ENCODE results near the gene TMPRSS12. TPM values are rescaled to one million over a fixed set of nuclear protein-coding genes. Genes with fewer than 3 reads are reported as not detected.
"Not testable (repeated sequence)": the region's sequence is repeated elsewhere in the genome, so short reads cannot be mapped to it uniquely, and the experiment has no call there.

The TMPRSS12 gene
- not detected for total RNA-seq
- polyA plus RNA-seq, result not detected
- long read RNA-seq, donor 1, result 0 reads
- long read RNA-seq, donor 2, result 0 reads
- long read RNA-seq, donor 3, result 0 reads

DNA sequence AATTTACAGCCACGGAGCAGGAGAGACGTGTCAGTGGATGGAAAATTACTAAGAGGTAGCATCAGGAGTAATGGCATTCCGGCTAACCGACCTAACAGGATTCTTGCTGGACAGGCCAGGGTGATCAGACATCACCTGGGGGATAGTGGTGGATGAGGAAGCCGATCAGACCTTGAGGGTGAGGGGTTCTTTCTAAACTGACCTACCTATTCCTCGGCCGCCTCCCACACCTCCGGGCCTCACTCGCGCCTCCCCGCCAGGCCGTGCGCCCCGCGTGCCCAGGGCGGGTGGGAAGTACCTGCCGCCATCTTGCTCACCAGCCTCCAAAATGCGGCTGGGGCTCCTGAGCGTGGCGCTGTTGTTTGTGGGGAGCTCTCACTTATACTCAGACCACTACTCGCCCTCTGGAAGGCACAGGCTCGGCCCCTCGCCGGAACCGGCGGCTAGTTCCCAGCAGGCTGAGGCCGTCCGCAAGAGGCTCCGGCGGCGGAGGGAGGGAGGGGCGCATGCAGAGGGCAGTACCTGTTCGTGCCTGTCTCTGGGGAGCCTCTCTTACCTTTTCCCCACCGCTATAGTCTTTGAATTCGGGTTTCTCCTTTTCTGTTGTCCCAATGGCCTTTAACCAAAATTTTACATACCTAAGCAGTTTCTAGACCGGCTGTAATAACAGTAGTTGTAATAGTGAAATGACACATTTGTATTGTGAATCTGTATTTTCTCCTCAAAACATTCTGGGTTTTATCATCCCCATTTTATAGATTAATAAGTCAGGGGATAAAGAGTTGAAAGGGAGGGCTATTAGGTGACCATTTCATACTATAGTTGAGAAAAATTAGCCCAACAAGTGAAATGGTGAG, at the start of gene TMPRSS12:
Gene TMPRSS12, plus strand, starts transcription at position 290 of the 857 bp plus-strand sequence. Its CDS starts 39 bp downstream, at position 329.
- DNase-seq, result peak in 1 of 2 donors; percentile 16
- Histone ChIP-seq H3K4me1 (peaks cover 0 to 9% (median 0%) of the 10 kb centered on the region in 9 donors), H3K27ac (no peak within 1 kb of the TSS), H3K9me3 (peaks cover 0 to 11% (median 7%) of the 10 kb centered on the region in 11 donors), H3K36me3 (no peaks in the 10 kb centered on the region), H3K27me3 (peaks cover 0 to 16% (median 6%) of the 10 kb centered on the region in 7 donors), H3K4me3 (peak within 1 kb of the TSS in 8 of 10 donors; percentile 22 to 49 (median 36))
- intact Hi-C loops (cut with DNase I), result loop anchor here in 1 of 10 donors (10.0 kb wide), 1 partner anchor 122 kb away; no protein-coding TSS in a partner anchor
- peak in 6 of 8 donors; percentile 12 to 64 (median 44) for ATAC-seq
- 27 to 29% methylated on average over 36 of the region's 36 CpGs for WGBS, 2 donors
- TF ChIP-seq, protein P1, sequence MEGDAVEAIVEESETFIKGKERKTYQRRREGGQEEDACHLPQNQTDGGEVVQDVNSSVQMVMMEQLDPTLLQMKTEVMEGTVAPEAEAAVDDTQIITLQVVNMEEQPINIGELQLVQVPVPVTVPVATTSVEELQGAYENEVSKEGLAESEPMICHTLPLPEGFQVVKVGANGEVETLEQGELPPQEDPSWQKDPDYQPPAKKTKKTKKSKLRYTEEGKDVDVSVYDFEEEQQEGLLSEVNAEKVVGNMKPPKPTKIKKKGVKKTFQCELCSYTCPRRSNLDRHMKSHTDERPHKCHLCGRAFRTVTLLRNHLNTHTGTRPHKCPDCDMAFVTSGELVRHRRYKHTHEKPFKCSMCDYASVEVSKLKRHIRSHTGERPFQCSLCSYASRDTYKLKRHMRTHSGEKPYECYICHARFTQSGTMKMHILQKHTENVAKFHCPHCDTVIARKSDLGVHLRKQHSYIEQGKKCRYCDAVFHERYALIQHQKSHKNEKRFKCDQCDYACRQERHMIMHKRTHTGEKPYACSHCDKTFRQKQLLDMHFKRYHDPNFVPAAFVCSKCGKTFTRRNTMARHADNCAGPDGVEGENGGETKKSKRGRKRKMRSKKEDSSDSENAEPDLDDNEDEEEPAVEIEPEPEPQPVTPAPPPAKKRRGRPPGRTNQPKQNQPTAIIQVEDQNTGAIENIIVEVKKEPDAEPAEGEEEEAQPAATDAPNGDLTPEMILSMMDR (IDR thresholded peaks at IDR 0.05), result peak in 1 of 9 donors; percentile 31

DNA sequence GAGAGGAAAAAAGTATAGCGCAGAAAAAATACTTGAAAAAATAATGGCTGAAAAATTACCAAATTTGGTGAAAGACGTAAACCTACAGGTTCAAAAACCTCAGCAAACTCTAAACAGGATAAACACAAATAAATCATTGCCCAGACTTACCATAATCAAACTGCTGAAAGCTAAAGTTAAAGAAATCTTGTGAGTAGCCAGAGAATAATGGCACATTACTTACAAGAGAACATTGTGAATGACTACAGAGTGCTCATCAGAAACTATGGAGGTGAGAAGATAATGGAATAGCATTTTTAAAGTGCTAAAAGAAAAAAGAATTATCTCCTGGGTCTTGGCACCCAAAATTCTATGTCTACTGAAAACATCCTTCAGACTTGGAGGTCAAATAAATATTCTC, 42.8 kb upstream of the TMPRSS12 start:
- TF ChIP-seq, protein P1 (IDR thresholded peaks at IDR 0.05), result no peak
- intact Hi-C loops (cut with DNase I), result no loop called here
- no peak for DNase-seq
- no peaks in the 10 kb centered on the region for H3K4me1 ChIP-seq
- H3K4me3 ChIP-seq, result no peak overlapping the region
- H3K9me3 ChIP-seq, result peaks cover 0 to 27% (median 9%) of the 10 kb centered on the region in 11 donors
- peaks cover 0 to 76% (median 41%) of the 10 kb centered on the region in 9 donors for H3K36me3 ChIP-seq
- no peak overlapping the region for H3K27ac ChIP-seq
- no peak for ATAC-seq
- 97 to 99% methylated on average over 2 of the region's 2 CpGs for WGBS, 2 donors
- no peaks in the 10 kb centered on the region for H3K27me3 ChIP-seq

DNA sequence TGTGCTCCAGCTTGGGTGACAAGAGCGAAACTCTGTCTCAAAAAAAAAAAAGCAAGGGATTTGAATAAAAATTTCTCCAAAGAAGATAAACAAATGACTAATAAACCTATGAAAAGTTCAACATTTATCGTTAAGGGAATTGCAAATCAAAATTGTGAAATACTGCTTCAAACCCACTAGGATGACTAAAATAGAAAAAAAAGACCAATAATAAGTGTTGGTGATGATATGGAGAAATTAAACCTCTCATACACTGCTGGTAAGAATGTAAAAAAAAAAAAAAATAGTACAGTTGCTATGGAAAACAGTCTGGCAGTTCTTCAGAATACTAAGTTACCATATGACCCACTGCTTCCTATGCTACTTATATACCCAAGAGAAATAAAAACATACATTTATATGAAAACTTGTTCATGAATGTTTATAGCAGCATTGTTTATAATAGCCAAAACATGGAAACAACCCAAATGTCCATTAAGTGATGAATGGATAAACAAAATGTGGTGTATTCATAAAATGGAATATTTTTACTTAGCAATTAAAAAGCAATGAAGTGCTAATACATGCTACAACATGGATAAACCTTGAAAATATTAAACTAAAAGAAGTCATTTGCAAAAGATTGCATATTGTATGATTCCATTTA, 39.4 kb upstream of the TMPRSS12 start:
- Histone ChIP-seq H3K9me3 (peaks cover 0 to 22% (median 9%) of the 10 kb centered on the region in 11 donors), H3K36me3 (peaks cover 0 to 59% (median 23%) of the 10 kb centered on the region in 9 donors), H3K4me3 (no peak overlapping the region), H3K4me1 (no peaks in the 10 kb centered on the region), H3K27me3 (no peaks in the 10 kb centered on the region), H3K27ac (no peak overlapping the region)
- WGBS, 2 donors, result 97 to 99% methylated on average over 2 of the region's 2 CpGs
- intact Hi-C loops (cut with DNase I), result no loop called here
- ATAC-seq, result no peak
- no peak for DNase-seq
- TF ChIP-seq, protein P1 (IDR thresholded peaks at IDR 0.05), result no peak

GRCh38 chr12:50806176-50806575, 36.5 kb upstream of the TMPRSS12 start:
- Histone ChIP-seq H3K36me3 (peaks cover 0 to 58% (median 18%) of the 10 kb centered on the region in 9 donors), H3K4me1 (no peaks in the 10 kb centered on the region)
- intact Hi-C loops (cut with DNase I), result no loop called here

DNA sequence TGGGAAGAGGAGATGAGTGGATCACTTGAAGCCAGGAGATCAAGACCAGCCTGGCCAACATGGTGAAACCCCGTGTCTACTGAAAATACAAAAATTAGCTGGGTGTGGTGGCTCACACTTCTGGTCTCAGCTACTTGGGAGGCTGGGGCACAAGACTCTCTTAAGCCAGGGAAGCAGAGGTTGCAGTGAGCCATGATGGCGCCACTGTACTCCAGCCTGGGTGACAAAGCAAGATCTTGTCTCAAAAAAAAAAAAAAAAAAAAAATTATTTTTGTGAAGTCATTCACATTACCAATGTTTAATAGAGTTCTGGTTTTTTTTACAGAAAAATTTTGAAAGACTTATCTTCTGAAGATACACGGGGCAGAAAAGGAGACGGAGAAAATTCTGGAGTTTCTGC, 33.6 kb upstream of the TMPRSS12 start:
- H3K9me3 ChIP-seq; H3K27ac ChIP-seq; H3K4me3 ChIP-seq; H3K4me1 ChIP-seq; intact Hi-C loops (cut with DNase I); H3K27me3 ChIP-seq; DNase-seq; ATAC-seq: not testable (repeated sequence)
- WGBS, 2 donors, result 95 to 98% methylated on average over 4 of the region's 4 CpGs
- H3K36me3 ChIP-seq, result peaks cover 0 to 73% (median 26%) of the 10 kb centered on the region in 9 donors

More at GRCh38 chr12:50806176-50806575, 36.5 kb upstream of the TMPRSS12 start:
- no peaks in the 10 kb centered on the region for H3K9me3 ChIP-seq
- WGBS, 2 donors, result 96% methylated on average over 4 of the region's 4 CpGs
- no peak overlapping the region for H3K27ac ChIP-seq
- ATAC-seq (no peak), DNase-seq (no peak)
- no peak overlapping the region for H3K4me3 ChIP-seq
- TF ChIP-seq, protein P1 (IDR thresholded peaks at IDR 0.05), result no peak
- no peaks in the 10 kb centered on the region for H3K27me3 ChIP-seq

DNA sequence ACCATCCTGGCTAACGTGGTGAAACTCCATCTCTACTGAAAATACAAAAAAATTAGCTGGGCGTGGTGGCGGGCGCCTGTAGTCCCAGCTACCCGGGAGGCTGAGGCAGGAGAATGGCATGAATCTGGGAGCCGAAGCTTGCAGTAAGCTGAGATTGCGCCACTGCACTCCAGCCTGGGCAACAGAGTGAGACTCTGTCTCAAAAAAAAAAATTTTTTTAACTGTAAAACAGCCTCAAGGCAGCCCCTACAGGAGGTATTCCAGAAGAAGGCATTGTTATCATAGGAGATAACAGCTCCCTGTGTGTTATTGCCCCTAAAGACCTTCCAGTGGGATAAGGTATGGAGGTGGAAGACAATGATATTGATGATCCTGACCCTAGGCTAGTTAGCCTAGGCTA, 27.8 kb upstream of the TMPRSS12 start:
- H3K27me3 ChIP-seq; H3K4me1 ChIP-seq; H3K4me3 ChIP-seq; ATAC-seq; intact Hi-C loops (cut with DNase I); DNase-seq; H3K9me3 ChIP-seq; H3K27ac ChIP-seq: not testable (repeated sequence)
- H3K36me3 ChIP-seq, result peaks cover 0 to 100% (median 56%) of the 10 kb centered on the region in 9 donors
- 96% methylated on average over 7 of the region's 7 CpGs for WGBS, 2 donors

Data from heart right ventricle (tissue), 16 donors.